Fibroblast of upper back skin (primary cell): ENCODE measurements around the gene SLC38A2.
"Not testable (repeated sequence)": the region's sequence is repeated elsewhere in the genome, so short reads cannot be mapped to it uniquely, and the experiment has no call there.

Experiments used
- DNase-seq: peaks from one replicate; pipeline ENCODE4 v3.0.0-alpha.2; 2013

Gene SLC38A2

DNA sequence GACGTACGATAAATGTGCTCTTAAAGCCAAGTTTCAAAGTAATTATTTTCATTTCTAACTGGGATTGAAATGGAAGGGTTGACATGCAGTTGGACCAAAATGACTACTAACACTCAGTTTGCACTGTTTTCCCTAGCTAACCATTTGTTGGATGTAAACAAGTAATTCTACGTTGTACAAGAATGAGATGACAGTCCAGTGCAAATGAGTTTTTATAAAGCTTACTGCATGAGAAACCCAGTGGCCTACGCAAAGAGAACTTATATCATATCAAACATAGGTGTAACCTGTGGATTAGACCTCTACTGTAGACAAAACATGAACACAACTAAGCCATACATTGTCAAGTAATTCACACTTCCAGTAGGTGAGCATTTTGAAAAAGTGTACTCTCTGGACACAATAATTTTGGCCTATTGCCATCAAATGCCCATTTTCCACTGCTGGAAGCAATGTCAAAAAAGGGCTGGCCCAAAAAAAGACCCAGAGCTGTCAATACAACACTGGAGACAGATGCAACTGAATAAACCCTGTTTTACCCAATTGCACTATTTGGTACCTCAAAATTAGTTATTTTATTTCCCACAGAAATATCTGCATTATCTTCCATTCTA lies 12.8 kb downstream of the SLC38A2 start:
- no peak for DNase-seq

GRCh38 chr12:46358791-46359666 lies 13.5 kb downstream of the SLC38A2 start:
- no peak for DNase-seq

DNA sequence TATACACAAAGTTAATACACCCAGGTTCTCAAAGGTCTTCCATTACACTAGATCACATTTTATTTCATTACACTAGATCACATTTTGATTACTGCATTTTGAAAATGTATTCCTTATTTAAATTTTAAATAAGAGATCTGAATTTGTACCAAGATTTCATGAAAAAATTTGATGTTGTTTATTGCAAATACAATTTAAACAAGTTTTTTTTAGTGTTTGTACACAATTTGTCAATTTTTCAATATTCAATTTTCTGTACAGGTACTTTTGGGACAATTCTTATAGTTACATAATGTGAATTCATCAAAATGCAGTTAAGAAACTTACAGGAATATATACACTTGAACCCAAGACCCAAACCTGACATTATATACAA lies 14.3 kb downstream of the SLC38A2 start:
- no peak for DNase-seq

DNA sequence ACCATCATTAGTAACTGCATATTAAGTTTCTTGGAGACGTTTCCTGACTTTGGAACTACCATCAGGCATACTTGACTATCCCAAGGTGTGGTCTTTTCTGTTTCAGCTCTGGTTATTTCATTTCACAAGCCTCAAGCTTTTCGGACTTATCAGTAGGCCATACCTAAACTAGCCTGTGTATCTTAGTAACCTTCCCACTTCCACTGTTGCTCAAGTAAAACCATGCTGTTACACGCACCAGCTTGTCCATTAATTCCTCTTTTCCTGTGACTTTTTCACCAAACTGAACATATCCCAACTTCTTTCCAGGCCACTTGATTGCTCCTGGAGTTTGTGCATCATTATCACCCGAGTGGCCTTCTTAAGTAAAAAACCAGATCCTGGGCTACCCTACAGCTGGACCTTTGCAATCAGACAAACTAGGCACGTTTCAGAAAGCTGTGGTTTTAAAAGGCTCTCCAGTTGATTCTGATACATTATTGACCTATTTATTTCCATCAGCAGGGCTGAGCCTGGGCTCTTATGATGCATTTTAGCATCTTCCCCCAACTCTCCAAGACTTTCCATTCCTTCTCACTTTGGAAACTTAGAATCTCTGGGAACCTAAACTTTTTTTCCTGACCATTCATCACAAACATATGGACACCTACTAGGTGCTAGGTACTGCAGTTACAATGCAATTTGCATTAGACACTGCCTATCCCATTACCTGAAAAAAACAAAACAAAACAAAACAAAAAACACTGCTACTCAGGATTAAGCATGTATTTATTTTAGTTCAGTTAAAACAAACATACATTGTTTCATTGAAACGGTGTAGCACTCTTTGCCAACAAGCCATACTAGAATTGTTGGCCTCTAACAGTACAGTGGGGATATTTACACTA lies 14.9 kb downstream of the SLC38A2 start:
- peak; percentile 79 for DNase-seq

GRCh38 chr12:46356655-46357437 lies 15.7 kb downstream of the SLC38A2 start:
- no peak for DNase-seq

DNA sequence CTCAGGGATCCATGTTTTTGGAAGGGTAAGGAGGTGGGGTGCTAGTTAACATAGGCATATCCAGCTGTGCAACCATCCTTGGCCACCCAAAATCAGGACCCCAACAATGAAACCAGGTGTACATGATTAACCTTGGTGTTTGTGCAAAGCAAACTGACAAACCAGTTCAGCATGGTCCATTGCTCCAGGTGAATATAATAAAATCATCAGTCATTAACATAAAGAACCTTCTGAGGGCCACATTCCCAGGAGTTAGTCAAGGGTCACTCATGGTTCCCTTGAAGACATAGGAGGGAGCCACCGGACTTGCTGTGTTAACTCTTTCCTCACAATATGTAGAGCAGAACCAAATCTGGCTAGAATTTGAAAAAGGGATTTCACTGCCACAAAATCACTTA lies 17.8 kb downstream of the SLC38A2 start:
- no peak for DNase-seq

DNA sequence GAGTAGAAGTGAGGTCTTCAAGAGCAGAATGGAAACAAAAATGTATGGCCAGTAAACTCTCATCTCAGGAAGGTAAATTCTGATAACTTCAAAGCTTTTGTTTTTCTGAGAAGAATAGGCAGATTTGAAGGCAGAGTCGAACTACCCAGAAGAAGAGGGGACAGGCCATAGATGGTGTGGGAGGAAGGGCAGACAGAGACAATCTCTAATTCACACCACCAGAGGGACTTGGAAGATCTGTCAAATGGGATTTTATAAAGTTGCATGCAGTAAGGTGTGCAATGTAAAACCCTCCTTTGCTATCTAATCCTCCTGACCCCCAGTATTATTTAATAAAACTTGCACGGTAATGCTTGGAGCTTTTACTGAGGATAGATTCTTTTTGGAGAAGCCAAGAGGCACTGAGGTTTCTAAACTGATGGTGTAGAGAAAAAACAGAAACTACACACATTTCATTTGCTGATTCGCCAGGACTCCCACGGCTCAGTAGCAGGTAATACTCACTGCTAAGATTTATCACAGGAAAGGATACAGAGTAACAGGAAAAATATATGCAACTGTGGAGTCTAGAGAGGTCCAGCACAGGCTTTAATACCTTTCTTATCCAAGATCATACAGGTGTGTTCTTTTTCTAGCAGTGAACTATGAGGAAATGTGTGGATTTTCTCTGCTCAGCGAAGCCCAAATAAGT lies 18.3 kb downstream of the SLC38A2 start:
- no peak for DNase-seq

DNA sequence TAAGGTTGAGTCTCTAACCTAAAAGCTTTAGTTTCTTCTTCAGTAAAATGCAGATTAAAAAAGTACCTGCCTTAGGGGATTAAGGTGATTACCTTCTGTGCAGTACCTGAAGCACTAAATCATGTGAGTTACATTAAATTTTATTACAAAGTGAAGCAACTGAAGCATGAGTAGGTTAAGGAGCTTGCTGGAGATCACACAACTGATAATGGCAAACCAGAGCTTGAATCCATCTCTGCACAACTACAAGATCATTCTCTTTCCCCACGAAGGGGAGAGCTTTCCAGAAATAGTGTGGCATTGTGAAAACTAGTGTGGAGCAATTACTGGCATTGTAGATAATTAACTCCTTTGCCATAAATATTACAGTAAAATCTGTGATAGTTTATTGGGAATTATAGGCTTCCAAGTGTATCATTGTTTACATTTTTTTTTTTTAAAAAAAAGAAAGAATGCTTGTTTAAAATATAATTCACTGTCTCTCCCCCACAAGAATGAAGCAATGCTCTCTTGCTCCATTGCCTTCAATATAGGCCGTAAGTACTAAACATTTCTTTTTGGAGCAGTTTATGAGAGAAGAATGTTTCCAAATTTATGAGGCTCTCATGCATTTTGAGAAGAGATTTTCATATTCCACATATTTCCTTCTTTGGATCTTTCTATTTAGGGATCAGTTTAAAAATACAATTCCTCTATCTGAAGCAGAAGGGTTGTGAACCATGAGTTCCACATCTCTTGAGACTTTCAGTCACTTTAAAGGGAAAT lies 20.5 kb downstream of the SLC38A2 start:
- DNase-seq = no peak

GRCh38 chr12:46351138-46351537 lies 21.4 kb downstream of the SLC38A2 start:
- DNase-seq = no peak

DNA sequence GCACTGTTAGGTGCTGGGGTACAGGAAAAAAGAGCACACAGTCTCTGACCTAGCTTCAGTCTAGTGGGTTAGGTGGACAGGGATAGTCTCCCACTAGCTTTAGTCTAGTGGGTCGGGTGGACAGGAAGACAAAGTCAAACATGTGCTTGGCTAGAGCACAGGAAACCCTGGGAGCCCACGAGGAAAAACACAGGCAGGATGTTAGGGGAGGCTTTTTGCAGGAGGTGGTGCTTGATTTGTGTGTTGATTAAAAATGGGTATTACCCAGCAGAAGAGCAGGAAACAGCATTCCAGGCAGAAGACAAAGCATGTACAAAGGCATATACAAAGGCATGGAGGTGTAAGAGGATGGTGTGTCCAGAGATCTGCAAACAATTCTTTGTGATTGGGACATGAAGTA lies 23.3 kb downstream of the SLC38A2 start:
- no peak for DNase-seq

GRCh38 chr12:46343118-46343852 lies 29.3 kb downstream of the SLC38A2 start:
- DNase-seq = no peak

DNA sequence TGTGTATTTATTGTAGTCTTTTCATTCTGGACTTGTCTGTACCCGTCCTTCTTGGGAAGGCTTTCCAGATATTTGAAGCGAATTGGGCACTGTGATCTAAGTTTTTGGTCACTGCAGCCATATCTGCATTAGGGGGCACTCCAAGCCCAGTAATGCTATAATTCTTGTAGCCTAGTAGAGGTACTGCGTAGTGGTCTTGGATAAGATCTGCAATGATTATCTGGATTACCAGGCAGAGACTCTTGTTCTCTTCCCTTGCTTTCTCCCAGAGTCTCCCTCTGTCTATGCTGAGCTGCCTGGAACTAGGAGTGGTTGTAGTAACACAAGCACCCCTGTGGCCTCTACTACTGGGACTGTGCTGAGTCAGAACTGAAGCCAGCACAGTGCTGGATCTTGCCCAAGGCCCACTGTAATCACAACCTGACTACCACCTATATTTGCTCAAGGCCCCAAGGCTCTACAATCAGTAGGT lies 30.0 kb downstream of the SLC38A2 start:
- peak; percentile 52 for DNase-seq

DNA sequence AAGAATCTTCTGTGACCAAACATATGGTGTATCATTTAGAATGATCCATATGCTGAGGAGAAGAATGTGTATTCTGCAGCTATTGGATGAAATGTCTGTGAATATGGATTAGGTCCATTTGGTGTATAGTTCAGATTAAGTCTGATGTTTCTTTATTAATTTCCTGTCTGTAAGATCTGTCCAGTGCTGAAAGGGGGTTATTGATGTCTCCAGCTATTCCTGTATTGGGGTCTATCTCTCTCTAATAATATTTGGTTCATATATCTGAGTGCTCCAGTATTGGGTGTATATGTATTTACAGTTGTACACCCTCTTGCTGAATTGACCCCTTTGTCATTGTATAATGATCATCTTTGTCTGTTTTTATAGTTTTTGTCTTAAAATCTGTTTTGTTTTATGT lies 33.5 kb downstream of the SLC38A2 start:
- no peak for DNase-seq

DNA sequence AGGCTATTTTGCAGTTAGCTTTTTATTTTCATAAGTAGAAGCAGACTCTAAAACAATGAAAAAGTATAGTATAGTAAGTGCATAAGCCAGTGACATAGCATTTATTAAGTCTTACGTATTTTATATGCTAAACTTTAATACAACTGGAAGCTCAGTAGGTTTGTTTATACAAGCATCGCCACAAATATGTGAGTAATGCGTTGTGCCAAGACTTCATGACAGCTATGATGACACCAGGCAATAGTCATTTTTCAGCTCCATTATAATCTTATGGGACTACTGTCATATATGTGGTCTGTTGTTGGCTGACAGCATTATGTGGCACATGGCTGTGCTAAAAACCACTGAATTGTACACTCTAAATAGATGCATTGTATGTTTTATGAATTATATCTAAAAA lies 40.3 kb downstream of the SLC38A2 start:
- DNase-seq = peak; percentile 58

DNA sequence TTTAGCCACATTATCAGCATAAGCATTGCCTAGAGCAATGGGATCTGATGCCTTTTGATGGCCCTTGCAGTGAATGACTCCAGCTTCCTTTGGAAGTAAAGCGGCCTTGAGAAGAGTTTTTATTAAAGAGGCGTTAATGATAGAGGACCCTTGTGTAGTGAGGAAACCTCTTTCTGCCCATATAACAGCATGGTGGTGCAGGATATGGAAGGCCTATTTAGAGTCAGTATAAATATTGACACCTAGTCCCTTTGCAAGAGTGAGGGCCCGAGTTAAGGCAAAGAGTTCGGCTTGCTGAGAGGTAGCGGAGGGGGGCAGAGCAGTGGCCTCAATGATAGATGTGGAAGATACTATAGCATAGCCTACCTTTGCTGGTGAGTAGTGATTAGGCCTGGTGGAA lies 47.5 kb downstream of the SLC38A2 start:
- DNase-seq = not testable (repeated sequence)

GRCh38 chr12:46320731-46321130 lies 51.8 kb downstream of the SLC38A2 start:
- no peak for DNase-seq

DNA sequence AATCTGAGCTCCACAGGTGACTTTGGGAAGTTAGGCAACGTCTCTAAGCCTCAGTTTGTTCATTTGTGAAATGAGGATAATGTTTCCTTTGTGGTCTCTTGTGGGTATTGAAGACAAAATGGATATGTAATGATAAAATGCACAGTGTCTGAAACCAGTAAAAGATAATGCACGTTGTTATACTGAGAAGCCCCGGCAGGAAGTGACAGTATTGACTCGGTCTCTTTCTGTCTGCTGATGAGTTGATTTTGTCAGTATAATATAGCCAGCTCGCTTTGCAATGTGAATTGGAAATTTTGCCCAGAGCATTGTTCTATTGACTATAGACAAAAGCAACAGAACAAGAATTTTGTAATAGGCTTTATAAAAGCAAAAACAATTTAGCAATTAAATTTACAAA lies 54.5 kb downstream of the SLC38A2 start:
- DNase-seq = no peak
